Progenitor cell of endocrine pancreas (in vitro differentiated cells): ENCODE data around the gene UBE2O. TPM values are rescaled to one million over a fixed set of nuclear protein-coding genes. Genes with fewer than 3 reads are reported as not detected.

Source experiments
- DNase-seq: peaks from one replicate; pipeline ENCODE4 v3.0.0; 2021; ENCODE audit warnings: low spot score; ENCODE audit not compliant: unreplicated experiment
- H3K27ac Mint-ChIP-seq: 2 replicates; pipeline ENCODE4 v1.8.0; 2021; ENCODE audit warnings: mild to moderate bottlenecking, moderate library complexity, mixed read lengths
- H3K27me3 Mint-ChIP-seq: 2 replicates; pipeline ENCODE4 v1.8.0; 2021; ENCODE audit warnings: mixed read lengths
- H3K36me3 Mint-ChIP-seq: 2 replicates; pipeline ENCODE4 v1.8.0; 2022; ENCODE audit warnings: mixed read lengths; ENCODE audit not compliant: insufficient read depth
- H3K4me1 Mint-ChIP-seq: 2 replicates; pipeline ENCODE4 v1.8.0; 2021; ENCODE audit warnings: low read depth, mixed read lengths
- H3K4me3 Mint-ChIP-seq: 2 replicates; pipeline ENCODE4 v1.8.0; 2021; ENCODE audit warnings: low read depth, mild to moderate bottlenecking, moderate library complexity, mixed read lengths
- H3K9me3 Mint-ChIP-seq: 2 replicates; pipeline ENCODE4 v1.8.0; 2021; ENCODE audit warnings: low read depth, mixed read lengths
- CTCF ChIP-seq: fragments of 200-600 bp; sonication (generic); IDR thresholded peaks from one replicate; pipeline ENCODE4 v1.5.0; 2021; ENCODE audit warnings: antibody characterized with exemption, mild to moderate bottlenecking; ENCODE audit not compliant: unreplicated experiment
- total RNA-seq: library from RNA; stranded (reverse); gene quantifications from 2 replicates; pipeline ENCODE4 v1.2.1, GENCODE V29; 2021

The UBE2O gene
- total RNA-seq, 1 donor from 2014 or later: 44.6 TPM

GRCh38 chr17:76481071-76481655, 28.2 kb upstream of the UBE2O start:
- Mint-ChIP-seq H3K4me3 (no peak overlapping the region), H3K4me1 (no peaks in the 10 kb centered on the region), H3K9me3 (no peaks in the 10 kb centered on the region), H3K27me3 (no peaks in the 10 kb centered on the region), H3K27ac (no peak overlapping the region), H3K36me3 (no peaks in the 10 kb centered on the region)
- no peak for TF ChIP-seq CTCF
- DNase-seq: no peak

- Mint-ChIP-seq H3K36me3 (no peaks in the 10 kb centered on the region), H3K27me3 (no peaks in the 10 kb centered on the region), H3K4me1 (no peaks in the 10 kb centered on the region), H3K4me3 (no peak overlapping the region), H3K9me3 (no peaks in the 10 kb centered on the region), H3K27ac (no peak overlapping the region)
- TF ChIP-seq CTCF: no peak
- DNase-seq: no peak
Observed at GRCh38 chr17:76480632-76481031, 27.7 kb upstream of the UBE2O start.

GRCh38 chr17:76479515-76480060, 26.6 kb upstream of the UBE2O start:
- Mint-ChIP-seq H3K4me1 (no peaks in the 10 kb centered on the region), H3K27ac (no peak overlapping the region), H3K27me3 (no peaks in the 10 kb centered on the region), H3K4me3 (no peak overlapping the region), H3K9me3 (no peaks in the 10 kb centered on the region), H3K36me3 (no peaks in the 10 kb centered on the region)
- no peak for TF ChIP-seq CTCF
- no peak for DNase-seq

GRCh38 chr17:76478730-76479514, 26.0 kb upstream of the UBE2O start:
- Mint-ChIP-seq H3K36me3 (no peaks in the 10 kb centered on the region), H3K9me3 (no peaks in the 10 kb centered on the region), H3K27ac (no peak overlapping the region), H3K4me1 (no peaks in the 10 kb centered on the region), H3K4me3 (no peak overlapping the region), H3K27me3 (no peaks in the 10 kb centered on the region)
- DNase-seq: no peak
- TF ChIP-seq CTCF: no peak

GRCh38 chr17:76478097-76478496, 25.1 kb upstream of the UBE2O start:
- H3K9me3 Mint-ChIP-seq: no peaks in the 10 kb centered on the region
- H3K36me3 Mint-ChIP-seq: no peaks in the 10 kb centered on the region
- no peak for DNase-seq
- H3K27me3 Mint-ChIP-seq: no peaks in the 10 kb centered on the region
- no peak overlapping the region for H3K4me3 Mint-ChIP-seq
- no peak for TF ChIP-seq CTCF
- no peaks in the 10 kb centered on the region for H3K4me1 Mint-ChIP-seq
- no peak overlapping the region for H3K27ac Mint-ChIP-seq
